Measurements from ENCODE around the gene MYG1.

The MYG1 gene

GRCh38 chr12:53295070-53295890 lies 4.2 kb upstream of the MYG1 start, which contains the start of gene PFDN5 (continued):
- TF ChIP-seq ATF2 (tag by site-specific recombination; IDR thresholded peaks at IDR 0.05; ENCODE audit: low read depth) (no peak), ZFHX2 (tag by site-specific recombination; conservative IDR thresholded peaks at IDR 0.05) (no peak; the same call in 1 of the 2 replicates), ZNF777 (tag by site-specific recombination; IDR thresholded peaks at IDR 0.05; ENCODE audit: borderline replicate concordance) (no peak), ZNF223 (tag by site-specific recombination; IDR thresholded peaks at IDR 0.05) (no peak), YY2 (tag by site-specific recombination; IDR thresholded peaks at IDR 0.05) (peak; percentile 90), ZBTB8A (tag by site-specific recombination; IDR thresholded peaks at IDR 0.05) (peak; percentile 26; the same call in 1 of the 2 replicates), ZBTB21 (tag by site-specific recombination; IDR thresholded peaks at IDR 0.05) (0 out of 2 replicates have a peak, but pooled peaks have one; percentile 12), BCL11B (tag by site-specific recombination; IDR thresholded peaks at IDR 0.05; ENCODE audit: low read depth) (no peak), REPIN1 (tag by site-specific recombination; IDR thresholded peaks at IDR 0.05; ENCODE audit: low read depth) (no peak), ZNF561 (tag by site-specific recombination; IDR thresholded peaks at IDR 0.05; ENCODE audit: borderline replicate concordance) (0 out of 2 replicates have a peak, but pooled peaks have one; percentile 59), ZNF302 (tag by site-specific recombination; IDR thresholded peaks at IDR 0.05; ENCODE audit: low read depth) (no peak), ZNF768 (tag by site-specific recombination; IDR thresholded peaks at IDR 0.05) (no peak), ZNF140 (tag by site-specific recombination; IDR thresholded peaks at IDR 0.05) (no peak), ZNF121 (tag by site-specific recombination; IDR thresholded peaks at IDR 0.05) (no peak), ZNF23 (tag by site-specific recombination; IDR thresholded peaks at IDR 0.05; ENCODE audit: borderline replicate concordance) (no peak), GFI1B (tag by site-specific recombination; IDR thresholded peaks at IDR 0.05) (no peak), ZXDB (tag by site-specific recombination; IDR thresholded peaks at IDR 0.05) (peak; percentile 81), ZIC2 (tag by site-specific recombination; IDR thresholded peaks at IDR 0.05) (no peak), ZNF639 (tag by site-specific recombination; IDR thresholded peaks at IDR 0.05) (peak; percentile 91), ZFP3 (tag by site-specific recombination; IDR thresholded peaks at IDR 0.05; ENCODE audit: low read depth) (no peak), ZNF623 (tag by site-specific recombination; IDR thresholded peaks at IDR 0.05) (no peak; the same call in 1 of the 2 replicates)
- TF ChIP-seq, protein P1, sequence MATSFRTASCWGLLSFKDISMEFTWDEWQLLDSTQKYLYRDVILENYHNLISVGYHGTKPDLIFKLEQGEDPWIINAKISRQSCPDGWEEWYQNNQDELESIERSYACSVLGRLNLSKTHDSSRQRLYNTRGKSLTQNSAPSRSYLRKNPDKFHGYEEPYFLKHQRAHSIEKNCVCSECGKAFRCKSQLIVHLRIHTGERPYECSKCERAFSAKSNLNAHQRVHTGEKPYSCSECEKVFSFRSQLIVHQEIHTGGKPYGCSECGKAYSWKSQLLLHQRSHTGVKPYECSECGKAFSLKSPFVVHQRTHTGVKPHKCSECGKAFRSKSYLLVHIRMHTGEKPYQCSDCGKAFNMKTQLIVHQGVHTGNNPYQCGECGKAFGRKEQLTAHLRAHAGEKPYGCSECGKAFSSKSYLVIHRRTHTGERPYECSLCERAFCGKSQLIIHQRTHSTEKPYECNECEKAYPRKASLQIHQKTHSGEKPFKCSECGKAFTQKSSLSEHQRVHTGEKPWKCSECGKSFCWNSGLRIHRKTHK (tag by site-specific recombination; IDR thresholded peaks at IDR 0.05), result no peak
- TF ChIP-seq, protein P2, sequence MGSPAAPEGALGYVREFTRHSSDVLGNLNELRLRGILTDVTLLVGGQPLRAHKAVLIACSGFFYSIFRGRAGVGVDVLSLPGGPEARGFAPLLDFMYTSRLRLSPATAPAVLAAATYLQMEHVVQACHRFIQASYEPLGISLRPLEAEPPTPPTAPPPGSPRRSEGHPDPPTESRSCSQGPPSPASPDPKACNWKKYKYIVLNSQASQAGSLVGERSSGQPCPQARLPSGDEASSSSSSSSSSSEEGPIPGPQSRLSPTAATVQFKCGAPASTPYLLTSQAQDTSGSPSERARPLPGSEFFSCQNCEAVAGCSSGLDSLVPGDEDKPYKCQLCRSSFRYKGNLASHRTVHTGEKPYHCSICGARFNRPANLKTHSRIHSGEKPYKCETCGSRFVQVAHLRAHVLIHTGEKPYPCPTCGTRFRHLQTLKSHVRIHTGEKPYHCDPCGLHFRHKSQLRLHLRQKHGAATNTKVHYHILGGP (tag by site-specific recombination; IDR thresholded peaks at IDR 0.05), result no peak
- TF ChIP-seq, protein P3, sequence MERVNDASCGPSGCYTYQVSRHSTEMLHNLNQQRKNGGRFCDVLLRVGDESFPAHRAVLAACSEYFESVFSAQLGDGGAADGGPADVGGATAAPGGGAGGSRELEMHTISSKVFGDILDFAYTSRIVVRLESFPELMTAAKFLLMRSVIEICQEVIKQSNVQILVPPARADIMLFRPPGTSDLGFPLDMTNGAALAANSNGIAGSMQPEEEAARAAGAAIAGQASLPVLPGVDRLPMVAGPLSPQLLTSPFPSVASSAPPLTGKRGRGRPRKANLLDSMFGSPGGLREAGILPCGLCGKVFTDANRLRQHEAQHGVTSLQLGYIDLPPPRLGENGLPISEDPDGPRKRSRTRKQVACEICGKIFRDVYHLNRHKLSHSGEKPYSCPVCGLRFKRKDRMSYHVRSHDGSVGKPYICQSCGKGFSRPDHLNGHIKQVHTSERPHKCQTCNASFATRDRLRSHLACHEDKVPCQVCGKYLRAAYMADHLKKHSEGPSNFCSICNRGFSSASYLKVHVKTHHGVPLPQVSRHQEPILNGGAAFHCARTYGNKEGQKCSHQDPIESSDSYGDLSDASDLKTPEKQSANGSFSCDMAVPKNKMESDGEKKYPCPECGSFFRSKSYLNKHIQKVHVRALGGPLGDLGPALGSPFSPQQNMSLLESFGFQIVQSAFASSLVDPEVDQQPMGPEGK (tag by site-specific recombination; IDR thresholded peaks at IDR 0.05), result peak; percentile 53; the same call in 1 of the 2 replicates
- TF ChIP-seq, protein P4, sequence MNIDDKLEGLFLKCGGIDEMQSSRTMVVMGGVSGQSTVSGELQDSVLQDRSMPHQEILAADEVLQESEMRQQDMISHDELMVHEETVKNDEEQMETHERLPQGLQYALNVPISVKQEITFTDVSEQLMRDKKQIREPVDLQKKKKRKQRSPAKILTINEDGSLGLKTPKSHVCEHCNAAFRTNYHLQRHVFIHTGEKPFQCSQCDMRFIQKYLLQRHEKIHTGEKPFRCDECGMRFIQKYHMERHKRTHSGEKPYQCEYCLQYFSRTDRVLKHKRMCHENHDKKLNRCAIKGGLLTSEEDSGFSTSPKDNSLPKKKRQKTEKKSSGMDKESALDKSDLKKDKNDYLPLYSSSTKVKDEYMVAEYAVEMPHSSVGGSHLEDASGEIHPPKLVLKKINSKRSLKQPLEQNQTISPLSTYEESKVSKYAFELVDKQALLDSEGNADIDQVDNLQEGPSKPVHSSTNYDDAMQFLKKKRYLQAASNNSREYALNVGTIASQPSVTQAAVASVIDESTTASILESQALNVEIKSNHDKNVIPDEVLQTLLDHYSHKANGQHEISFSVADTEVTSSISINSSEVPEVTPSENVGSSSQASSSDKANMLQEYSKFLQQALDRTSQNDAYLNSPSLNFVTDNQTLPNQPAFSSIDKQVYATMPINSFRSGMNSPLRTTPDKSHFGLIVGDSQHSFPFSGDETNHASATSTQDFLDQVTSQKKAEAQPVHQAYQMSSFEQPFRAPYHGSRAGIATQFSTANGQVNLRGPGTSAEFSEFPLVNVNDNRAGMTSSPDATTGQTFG (tag by site-specific recombination; IDR thresholded peaks at IDR 0.05; ENCODE audit: borderline replicate concordance), result no peak
- TF ChIP-seq, protein P5, sequence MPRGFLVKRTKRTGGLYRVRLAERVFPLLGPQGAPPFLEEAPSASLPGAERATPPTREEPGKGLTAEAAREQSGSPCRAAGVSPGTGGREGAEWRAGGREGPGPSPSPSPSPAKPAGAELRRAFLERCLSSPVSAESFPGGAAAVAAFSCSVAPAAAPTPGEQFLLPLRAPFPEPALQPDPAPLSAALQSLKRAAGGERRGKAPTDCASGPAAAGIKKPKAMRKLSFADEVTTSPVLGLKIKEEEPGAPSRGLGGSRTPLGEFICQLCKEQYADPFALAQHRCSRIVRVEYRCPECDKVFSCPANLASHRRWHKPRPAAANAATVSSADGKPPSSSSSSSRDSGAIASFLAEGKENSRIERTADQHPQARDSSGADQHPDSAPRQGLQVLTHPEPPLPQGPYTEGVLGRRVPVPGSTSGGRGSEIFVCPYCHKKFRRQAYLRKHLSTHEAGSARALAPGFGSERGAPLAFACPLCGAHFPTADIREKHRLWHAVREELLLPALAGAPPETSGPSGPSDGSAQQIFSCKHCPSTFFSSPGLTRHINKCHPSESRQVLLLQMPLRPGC (tag by site-specific recombination; IDR thresholded peaks at IDR 0.05), result peak; percentile 69

All from HEK293 (cell line).